ENCODE results near the gene MLNR. TPM values are rescaled to one million over a fixed set of nuclear protein-coding genes. Genes with fewer than 3 reads are reported as not detected.

The MLNR gene
- not detected for total RNA-seq

GRCh38 chr13:49220036-49220855, at the start of gene MLNR:
TSS of gene MLNR (plus strand) at chr13:49220338. CDS start at chr13:49220338, 0 bp downstream.
- intact Hi-C loops (cut with DNase I; ENCODE audit: low total_unique reads) (no loop called here), in situ Hi-C loops (cut with MboI; ENCODE audit: low pct_ligation_motif_present in 1 of 4, low pct_unique_long_range_greater_than_20kb in 1 of 4, low sequenced_read_pairs in 3 of 4) (no loop called here)
- Histone ChIP-seq H3K4me3 (peak within 1 kb of the TSS; percentile 19 to 56 (median 40)), H3K9me3 (no peaks in the 10 kb centered on the region), H3K27ac (no peak within 1 kb of the TSS), H3K4me1 (peaks cover 3 to 25% (median 6%) of the 10 kb centered on the region in 4 donors), H3K36me3 (no peaks in the 10 kb centered on the region), H3K27me3 (peaks cover 76% of the 10 kb centered on the region)
- no peak for DNase-seq
- WGBS, 2 donors (ENCODE audit: low coverage in 1 of 2): 18 to 80% methylated on average over 2 to 52 of the region's 111 CpGs
- TF ChIP-seq, protein P1, sequence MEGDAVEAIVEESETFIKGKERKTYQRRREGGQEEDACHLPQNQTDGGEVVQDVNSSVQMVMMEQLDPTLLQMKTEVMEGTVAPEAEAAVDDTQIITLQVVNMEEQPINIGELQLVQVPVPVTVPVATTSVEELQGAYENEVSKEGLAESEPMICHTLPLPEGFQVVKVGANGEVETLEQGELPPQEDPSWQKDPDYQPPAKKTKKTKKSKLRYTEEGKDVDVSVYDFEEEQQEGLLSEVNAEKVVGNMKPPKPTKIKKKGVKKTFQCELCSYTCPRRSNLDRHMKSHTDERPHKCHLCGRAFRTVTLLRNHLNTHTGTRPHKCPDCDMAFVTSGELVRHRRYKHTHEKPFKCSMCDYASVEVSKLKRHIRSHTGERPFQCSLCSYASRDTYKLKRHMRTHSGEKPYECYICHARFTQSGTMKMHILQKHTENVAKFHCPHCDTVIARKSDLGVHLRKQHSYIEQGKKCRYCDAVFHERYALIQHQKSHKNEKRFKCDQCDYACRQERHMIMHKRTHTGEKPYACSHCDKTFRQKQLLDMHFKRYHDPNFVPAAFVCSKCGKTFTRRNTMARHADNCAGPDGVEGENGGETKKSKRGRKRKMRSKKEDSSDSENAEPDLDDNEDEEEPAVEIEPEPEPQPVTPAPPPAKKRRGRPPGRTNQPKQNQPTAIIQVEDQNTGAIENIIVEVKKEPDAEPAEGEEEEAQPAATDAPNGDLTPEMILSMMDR (IDR thresholded peaks at IDR 0.05): peak in 2 of 5 experiments; percentile 7 to 9
- no peak for TF ChIP-seq POLR2A (IDR thresholded peaks at IDR 0.05)

GRCh38 chr13:49171359-49171758, 48.8 kb upstream of the MLNR start:
- Histone ChIP-seq H3K27me3 (no peaks in the 10 kb centered on the region), H3K4me1 (no peaks in the 10 kb centered on the region), H3K9me3 (no peaks in the 10 kb centered on the region), H3K4me3 (no peak overlapping the region), H3K36me3 (peaks cover 0 to 24% (median 5%) of the 10 kb centered on the region in 4 donors), H3K27ac (no peak overlapping the region)
- TF ChIP-seq POLR2A (IDR thresholded peaks at IDR 0.05): no peak
- TF ChIP-seq, protein P1 (IDR thresholded peaks at IDR 0.05): no peak
- TF ChIP-seq EP300 (IDR thresholded peaks at IDR 0.05; ENCODE audit: low read depth): no peak
- no peak for TF ChIP-seq POLR2AphosphoS5 (IDR thresholded peaks at IDR 0.05)
- no peak for DNase-seq
- in situ Hi-C loops (cut with MboI; ENCODE audit: low pct_ligation_motif_present in 1 of 4, low pct_unique_long_range_greater_than_20kb in 1 of 4, low sequenced_read_pairs in 3 of 4): no loop called here
- intact Hi-C loops (cut with DNase I; ENCODE audit: low total_unique reads): no loop called here

- peaks cover 0 to 62% (median 17%) of the 10 kb centered on the region in 4 donors for H3K36me3 ChIP-seq
These were observed 36.3 kb upstream of the MLNR start for GRCh38 chr13:49183672-49184325.

DNA sequence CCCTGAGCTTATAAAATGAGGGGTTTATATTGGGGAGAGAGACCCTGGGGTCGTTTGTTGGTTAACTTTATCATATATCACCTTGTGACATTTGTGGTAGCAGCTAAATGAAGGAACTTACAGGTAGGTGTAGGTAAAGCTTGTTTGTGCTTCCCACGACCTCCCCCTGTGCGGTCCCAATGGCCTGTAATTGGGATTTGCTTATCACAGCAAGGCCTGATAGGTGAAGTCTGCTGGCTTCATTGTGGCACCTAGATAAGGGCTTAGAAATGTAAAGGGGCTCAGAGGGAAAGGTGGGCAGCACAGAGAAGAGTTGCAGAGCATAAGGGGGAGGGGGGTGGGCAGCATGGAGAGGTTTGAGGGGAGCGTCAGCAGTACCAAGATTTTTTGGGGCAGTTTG, 35.5 kb upstream of the MLNR start:
- Histone ChIP-seq H3K4me1 (peaks cover 0 to 3% (median 0%) of the 10 kb centered on the region in 4 donors), H3K27me3 (no peaks in the 10 kb centered on the region), H3K9me3 (no peaks in the 10 kb centered on the region), H3K4me3 (no peak overlapping the region), H3K36me3 (peaks cover 0 to 64% (median 16%) of the 10 kb centered on the region in 4 donors), H3K27ac (no peak overlapping the region)
- in situ Hi-C loops (cut with MboI; ENCODE audit: low pct_ligation_motif_present in 1 of 4, low pct_unique_long_range_greater_than_20kb in 1 of 4, low sequenced_read_pairs in 3 of 4) (no loop called here), intact Hi-C loops (cut with DNase I; ENCODE audit: low total_unique reads) (no loop called here)
- WGBS, 2 donors (ENCODE audit: low coverage in 1 of 2): 80 to 85% methylated on average over 2 to 4 of the region's 4 CpGs
- TF ChIP-seq EP300 (IDR thresholded peaks at IDR 0.05; ENCODE audit: low read depth) (no peak), POLR2A (IDR thresholded peaks at IDR 0.05) (no peak), POLR2AphosphoS5 (IDR thresholded peaks at IDR 0.05) (no peak)
- TF ChIP-seq, protein P1 (IDR thresholded peaks at IDR 0.05): no peak
- DNase-seq: no peak

More at GRCh38 chr13:49183672-49184325, 36.3 kb upstream of the MLNR start:
- Histone ChIP-seq H3K9me3 (no peaks in the 10 kb centered on the region), H3K4me1 (peaks cover 0 to 3% (median 0%) of the 10 kb centered on the region in 4 donors), H3K4me3 (no peak overlapping the region), H3K27ac (no peak overlapping the region), H3K27me3 (no peaks in the 10 kb centered on the region)
- intact Hi-C loops (cut with DNase I; ENCODE audit: low total_unique reads): no loop called here
- 79 to 83% methylated on average over 1 of the region's 1 CpG for WGBS, 2 donors (ENCODE audit: low coverage in 1 of 2)
- in situ Hi-C loops (cut with MboI; ENCODE audit: low pct_ligation_motif_present in 1 of 4, low pct_unique_long_range_greater_than_20kb in 1 of 4, low sequenced_read_pairs in 3 of 4): no loop called here
- TF ChIP-seq POLR2AphosphoS5 (IDR thresholded peaks at IDR 0.05): no peak
- no peak for TF ChIP-seq EP300 (IDR thresholded peaks at IDR 0.05; ENCODE audit: low read depth)
- TF ChIP-seq POLR2A (IDR thresholded peaks at IDR 0.05): no peak
- TF ChIP-seq, protein P1 (IDR thresholded peaks at IDR 0.05): no peak
- no peak for DNase-seq

Measured in transverse colon (tissue), 4 donors.